Measurements from ENCODE around the gene NEDD4L.

The NEDD4L gene

DNA sequence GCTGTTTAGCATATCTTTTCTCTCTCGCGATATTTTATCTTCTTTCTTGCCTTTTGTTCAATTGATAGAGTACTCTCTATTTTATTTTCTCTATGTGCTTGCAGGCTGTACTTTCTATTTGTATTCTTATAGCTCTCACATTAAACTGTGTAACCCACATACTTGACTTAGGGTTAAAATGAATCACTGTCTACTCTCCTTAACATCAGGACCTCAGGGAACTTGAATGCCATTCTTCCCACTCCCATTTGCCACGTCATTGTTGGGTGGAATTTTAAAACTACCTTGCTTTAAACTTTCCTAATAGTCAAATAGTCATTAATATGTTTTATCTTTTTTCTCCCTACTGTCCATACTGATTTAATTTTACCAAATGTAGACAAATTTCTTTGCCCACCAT, 315.2 kb downstream of the NEDD4L start:
- no peaks in the 10 kb centered on the region for H3K27me3 ChIP-seq (ENCODE audit: insufficient read depth, low read depth, severe bottlenecking)

DNA sequence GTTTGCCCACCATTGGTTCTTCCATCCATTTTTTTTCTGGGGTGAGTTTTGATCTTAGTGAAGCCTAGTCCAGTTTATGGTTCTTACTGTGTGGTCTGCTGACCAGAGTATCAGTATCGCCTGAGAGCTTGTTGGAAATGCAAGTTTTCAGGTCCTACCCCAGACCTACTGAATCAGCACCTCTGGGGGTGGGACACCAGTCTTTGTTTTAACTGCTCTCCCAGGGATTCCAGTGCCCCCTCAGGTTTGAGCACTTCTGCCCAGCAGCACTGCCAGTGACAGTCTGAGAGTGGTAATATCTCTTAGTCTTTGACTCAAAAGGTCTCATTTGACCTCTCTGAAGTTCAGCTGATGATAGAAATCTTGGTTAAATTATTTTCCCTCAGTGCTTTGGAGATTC, 315.6 kb downstream of the NEDD4L start:
- DNase-seq: no peak
- H3K27ac ChIP-seq: no peak overlapping the region
- no peaks in the 10 kb centered on the region for H3K27me3 ChIP-seq (ENCODE audit: insufficient read depth, low read depth, severe bottlenecking)
- TF ChIP-seq, protein P1, sequence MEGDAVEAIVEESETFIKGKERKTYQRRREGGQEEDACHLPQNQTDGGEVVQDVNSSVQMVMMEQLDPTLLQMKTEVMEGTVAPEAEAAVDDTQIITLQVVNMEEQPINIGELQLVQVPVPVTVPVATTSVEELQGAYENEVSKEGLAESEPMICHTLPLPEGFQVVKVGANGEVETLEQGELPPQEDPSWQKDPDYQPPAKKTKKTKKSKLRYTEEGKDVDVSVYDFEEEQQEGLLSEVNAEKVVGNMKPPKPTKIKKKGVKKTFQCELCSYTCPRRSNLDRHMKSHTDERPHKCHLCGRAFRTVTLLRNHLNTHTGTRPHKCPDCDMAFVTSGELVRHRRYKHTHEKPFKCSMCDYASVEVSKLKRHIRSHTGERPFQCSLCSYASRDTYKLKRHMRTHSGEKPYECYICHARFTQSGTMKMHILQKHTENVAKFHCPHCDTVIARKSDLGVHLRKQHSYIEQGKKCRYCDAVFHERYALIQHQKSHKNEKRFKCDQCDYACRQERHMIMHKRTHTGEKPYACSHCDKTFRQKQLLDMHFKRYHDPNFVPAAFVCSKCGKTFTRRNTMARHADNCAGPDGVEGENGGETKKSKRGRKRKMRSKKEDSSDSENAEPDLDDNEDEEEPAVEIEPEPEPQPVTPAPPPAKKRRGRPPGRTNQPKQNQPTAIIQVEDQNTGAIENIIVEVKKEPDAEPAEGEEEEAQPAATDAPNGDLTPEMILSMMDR (IDR thresholded peaks at IDR 0.05; ENCODE audit: low read depth, low read length): no peak
- no peaks in the 10 kb centered on the region for H3K9me3 ChIP-seq (ENCODE audit: severe bottlenecking)
- H3K36me3 ChIP-seq: peaks cover 50% of the 10 kb centered on the region
- no peak overlapping the region for H3K4me3 ChIP-seq (ENCODE audit: low read depth, low read length)

More for the DNA sequence above, 315.2 kb downstream of the NEDD4L start:
- H3K27ac ChIP-seq: no peak overlapping the region
- peaks cover 46% of the 10 kb centered on the region for H3K36me3 ChIP-seq
- no peaks in the 10 kb centered on the region for H3K9me3 ChIP-seq (ENCODE audit: severe bottlenecking)
- H3K4me3 ChIP-seq (ENCODE audit: low read depth, low read length): no peak overlapping the region
- no peak for DNase-seq
- TF ChIP-seq, protein P1 (IDR thresholded peaks at IDR 0.05; ENCODE audit: low read depth, low read length): no peak

DNA sequence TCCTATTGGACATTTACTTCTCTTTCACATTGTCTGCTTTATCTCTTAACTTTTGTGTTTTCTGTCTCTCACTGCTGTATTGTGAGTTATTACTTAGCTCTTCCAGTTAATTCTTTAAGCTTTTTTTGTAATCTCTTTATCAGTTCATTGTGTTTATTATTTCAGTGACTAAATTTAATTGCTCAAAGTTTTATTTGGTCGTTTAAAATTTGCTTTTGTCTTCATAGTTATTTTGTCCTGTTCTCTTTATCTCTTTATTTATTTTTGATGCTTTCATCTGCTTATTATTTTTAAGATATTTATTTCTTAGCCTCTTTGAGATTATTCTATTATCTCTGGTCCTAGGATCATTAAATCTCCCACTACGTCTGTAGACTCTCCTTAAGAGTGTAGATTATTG, 316.3 kb downstream of the NEDD4L start:
- DNase-seq: no peak
- Histone ChIP-seq H3K4me3 (ENCODE audit: low read depth, low read length) (no peak overlapping the region), H3K36me3 (peaks cover 55% of the 10 kb centered on the region), H3K9me3 (ENCODE audit: severe bottlenecking) (no peaks in the 10 kb centered on the region), H3K27me3 (ENCODE audit: insufficient read depth, low read depth, severe bottlenecking) (no peaks in the 10 kb centered on the region), H3K27ac (no peak overlapping the region)
- TF ChIP-seq, protein P1 (IDR thresholded peaks at IDR 0.05; ENCODE audit: low read depth, low read length): no peak

DNA sequence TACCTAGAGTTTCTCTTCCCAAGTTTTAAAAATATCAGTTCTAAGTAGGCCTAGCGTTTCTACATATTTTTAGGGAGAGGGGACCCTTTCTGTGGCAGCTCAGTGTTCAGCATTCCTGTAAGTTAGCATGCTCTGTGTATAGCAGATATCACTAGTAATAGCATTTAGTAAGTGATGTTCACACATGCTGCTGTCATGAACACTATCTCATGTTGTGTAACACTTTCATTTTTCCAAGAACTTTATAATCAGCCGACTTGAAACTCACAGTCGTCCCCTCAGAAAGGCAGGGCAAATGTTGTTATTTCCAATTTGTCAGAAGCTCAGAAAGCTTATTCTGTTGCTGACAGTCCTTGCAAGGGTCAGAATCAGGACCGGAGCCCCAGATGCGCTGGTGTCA, 317.2 kb downstream of the NEDD4L start:
- H3K36me3 ChIP-seq: peaks cover 62% of the 10 kb centered on the region
- no peaks in the 10 kb centered on the region for H3K9me3 ChIP-seq (ENCODE audit: severe bottlenecking)
- no peak overlapping the region for H3K4me3 ChIP-seq (ENCODE audit: low read depth, low read length)
- H3K27me3 ChIP-seq (ENCODE audit: insufficient read depth, low read depth, severe bottlenecking): no peaks in the 10 kb centered on the region
- H3K27ac ChIP-seq: no peak overlapping the region
- TF ChIP-seq, protein P1 (IDR thresholded peaks at IDR 0.05; ENCODE audit: low read depth, low read length): no peak
- DNase-seq: no peak

DNA sequence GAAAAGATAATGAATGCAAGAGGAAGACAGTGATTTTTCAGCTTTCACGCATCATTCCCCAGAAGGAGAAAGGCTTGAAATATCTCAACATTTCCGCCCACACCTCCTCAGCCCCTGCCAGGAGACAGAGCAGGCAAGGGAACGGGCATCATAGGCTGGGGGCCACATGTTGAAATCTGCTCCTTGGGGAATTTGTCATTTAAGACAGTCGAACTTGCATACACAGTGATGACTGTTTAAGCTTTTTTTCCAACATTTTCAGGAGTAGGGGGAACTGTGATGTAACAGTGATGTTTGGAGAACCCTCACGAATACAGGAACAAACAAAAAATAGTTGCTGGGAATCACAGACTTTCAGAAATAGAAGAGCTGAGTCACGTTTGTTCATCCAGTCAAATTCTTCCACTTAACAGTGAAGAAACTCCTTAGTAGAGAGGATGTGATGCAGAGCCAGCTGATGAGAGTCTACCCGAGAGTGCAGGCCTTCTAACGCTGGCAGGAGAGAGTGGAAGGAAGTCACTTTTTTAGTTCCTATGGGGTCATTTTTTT, 318.1 kb downstream of the NEDD4L start:
- no peak for DNase-seq
- H3K4me3 ChIP-seq (ENCODE audit: low read depth, low read length): no peak overlapping the region
- H3K27ac ChIP-seq: no peak overlapping the region
- no peaks in the 10 kb centered on the region for H3K27me3 ChIP-seq (ENCODE audit: insufficient read depth, low read depth, severe bottlenecking)
- TF ChIP-seq, protein P1 (IDR thresholded peaks at IDR 0.05; ENCODE audit: low read depth, low read length): no peak
- H3K9me3 ChIP-seq (ENCODE audit: severe bottlenecking): no peaks in the 10 kb centered on the region
- peaks cover 64% of the 10 kb centered on the region for H3K36me3 ChIP-seq

DNA sequence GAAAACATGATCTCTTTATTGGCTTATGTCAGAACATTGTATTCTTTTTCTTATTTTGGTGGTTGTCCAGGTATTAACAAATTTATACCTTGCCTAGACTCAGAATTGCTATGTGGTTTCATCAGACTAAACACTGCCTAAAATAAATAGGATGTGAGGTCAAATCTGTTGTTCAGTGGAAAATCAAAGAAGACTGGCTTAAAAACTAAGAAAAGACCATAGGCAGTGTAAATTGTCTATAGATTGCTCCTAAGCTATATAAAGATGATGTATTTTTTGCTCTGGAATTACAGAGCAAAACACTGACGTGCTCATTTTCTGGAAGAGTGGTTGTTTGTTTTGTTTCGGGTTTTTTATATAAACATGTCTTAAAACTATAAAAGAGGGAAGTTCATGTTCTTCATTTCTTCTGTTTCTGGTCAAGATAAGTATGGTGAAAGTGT, 318.8 kb downstream of the NEDD4L start:
- Histone ChIP-seq H3K4me3 (ENCODE audit: low read depth, low read length) (no peak overlapping the region), H3K9me3 (ENCODE audit: severe bottlenecking) (no peaks in the 10 kb centered on the region), H3K27ac (no peak overlapping the region), H3K36me3 (peaks cover 64% of the 10 kb centered on the region), H3K27me3 (ENCODE audit: insufficient read depth, low read depth, severe bottlenecking) (no peaks in the 10 kb centered on the region)
- TF ChIP-seq, protein P1 (IDR thresholded peaks at IDR 0.05; ENCODE audit: low read depth, low read length): no peak
- DNase-seq: no peak

Measured in WERI-Rb-1 (cell line).